GM21737 (cell line): Measurements from ENCODE around the gene PLCE1.
"Not testable (repeated sequence)": the region's sequence is repeated elsewhere in the genome, so short reads cannot be mapped to it uniquely, and the experiment has no call there.

Experiments used
- ATAC-seq: cut with Tn5 transposase; IDR thresholded peaks from one replicate; pipeline ENCODE4 v1.9.1; 2021; ENCODE audit warnings: mild to moderate bottlenecking, moderate library complexity; ENCODE audit not compliant: unreplicated experiment

Gene PLCE1

GRCh38 chr10:93993782-93994437 is at the start of gene PLCE1:
TSS of gene PLCE1 (plus strand) at chr10:93993931. CDS start at chr10:94031047, 37,116 bp downstream.
- no peak for ATAC-seq

- ATAC-seq, result no peak
Observed at GRCh38 chr10:93945819-93946218, 47.9 kb upstream of the PLCE1 start.

DNA sequence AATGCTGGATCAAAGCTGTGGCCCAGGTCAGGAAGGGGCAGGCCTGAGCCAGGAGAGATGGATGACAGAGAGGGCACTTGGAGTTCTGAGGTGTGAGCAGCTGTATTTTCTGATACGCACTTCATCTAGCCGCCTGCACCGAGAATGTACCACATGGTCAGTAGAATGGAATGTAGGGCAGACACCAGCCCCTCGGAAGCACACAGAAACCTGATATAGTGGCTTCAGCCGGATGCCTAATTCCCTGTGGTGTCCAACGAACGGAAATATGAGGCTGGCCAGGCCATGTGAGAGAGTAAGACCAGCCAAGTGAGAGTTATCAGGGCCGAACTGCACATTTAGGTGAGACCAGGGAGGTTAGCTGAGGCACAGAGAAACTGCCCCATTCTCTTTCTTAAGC is 46.7 kb upstream of the PLCE1 start:
- no peak for ATAC-seq

GRCh38 chr10:93947524-93947923 is 46.2 kb upstream of the PLCE1 start:
- ATAC-seq, result no peak

DNA sequence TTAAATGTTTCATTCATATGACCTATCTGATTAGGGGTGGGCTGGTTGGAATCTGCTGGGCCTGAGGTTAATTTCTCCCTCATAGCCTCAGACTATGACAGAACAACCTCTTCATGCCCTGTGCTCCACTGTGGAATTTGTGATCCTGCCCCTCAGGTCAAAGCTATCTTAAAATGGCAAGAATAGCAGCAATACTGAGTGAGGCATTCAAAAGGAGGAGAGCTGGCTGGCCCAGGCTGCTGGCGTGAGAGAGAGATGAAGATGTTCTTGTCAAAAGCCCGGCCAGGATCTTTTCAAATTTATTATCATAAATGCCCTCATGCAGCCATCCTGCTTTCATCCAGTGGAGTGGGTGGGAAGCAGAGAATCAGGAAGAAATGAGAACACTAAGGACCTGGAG is 41.8 kb upstream of the PLCE1 start:
- no peak for ATAC-seq

DNA sequence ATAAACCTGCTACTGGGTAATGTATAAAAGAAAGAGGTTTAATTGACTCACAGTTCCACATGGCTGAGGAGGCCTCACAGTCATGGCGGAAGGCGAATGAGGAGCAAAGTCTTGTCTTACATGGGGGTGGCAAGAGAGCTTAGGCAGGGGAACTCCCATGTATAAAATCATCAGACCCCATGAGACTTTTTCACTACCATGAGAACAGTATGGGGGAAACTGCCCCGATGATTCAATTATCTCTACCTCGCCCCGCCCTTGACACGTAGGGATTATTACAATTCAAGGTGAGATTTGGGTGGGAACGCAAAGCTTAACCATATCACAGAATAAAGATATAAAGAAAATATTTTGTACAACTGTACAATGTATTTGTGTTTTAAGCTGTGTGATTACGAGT is 39.4 kb upstream of the PLCE1 start:
- ATAC-seq, result no peak

DNA sequence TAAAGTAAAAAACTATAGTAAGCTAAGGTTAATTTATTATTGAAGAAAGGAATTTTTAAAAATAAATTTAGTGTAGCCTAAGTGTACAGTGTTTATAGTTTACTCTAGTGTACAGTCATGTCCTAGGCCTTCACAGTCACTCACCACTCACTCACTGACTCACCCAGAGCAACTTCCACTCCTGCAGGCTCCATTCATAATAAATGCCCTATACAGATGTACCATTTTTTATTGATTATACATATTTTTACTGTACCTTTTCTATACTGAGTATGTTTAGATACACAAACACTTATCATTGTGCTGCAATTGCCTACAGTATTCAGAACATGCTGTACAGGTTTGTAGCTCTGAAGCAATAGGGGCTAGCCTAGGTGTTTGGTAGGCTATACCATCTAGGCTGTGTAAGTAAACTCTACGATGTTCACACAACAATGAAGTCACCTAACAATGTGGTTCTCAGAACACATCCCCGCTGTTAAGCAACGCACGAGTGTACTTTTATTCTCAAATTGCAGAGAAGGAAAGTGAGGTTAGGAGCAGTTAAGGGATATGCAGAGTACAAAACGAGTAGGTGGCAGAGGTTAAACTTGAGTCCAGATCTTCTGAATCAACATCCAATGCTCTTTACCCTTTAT is 38.9 kb upstream of the PLCE1 start:
- ATAC-seq, result no peak

DNA sequence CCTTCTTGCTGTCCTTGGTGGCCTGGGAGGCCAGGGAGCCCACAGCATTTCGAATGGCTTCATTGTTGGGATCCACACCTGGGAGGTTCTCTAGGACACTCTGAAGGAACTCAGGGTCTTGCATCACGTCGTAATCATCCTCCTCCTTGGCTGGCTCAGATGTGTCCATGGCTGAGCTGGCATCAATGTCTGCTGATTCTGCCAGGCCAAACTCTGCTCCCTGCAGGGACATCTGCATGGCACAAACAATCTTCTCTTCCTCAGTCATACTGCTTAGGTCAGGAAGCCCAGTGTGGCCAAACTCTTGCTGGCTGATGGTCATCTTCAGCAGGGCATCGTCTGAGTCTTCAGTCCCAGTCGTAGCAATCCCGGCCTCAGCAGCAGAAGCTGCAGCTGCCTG is 34.9 kb upstream of the PLCE1 start:
- no peak for ATAC-seq

DNA sequence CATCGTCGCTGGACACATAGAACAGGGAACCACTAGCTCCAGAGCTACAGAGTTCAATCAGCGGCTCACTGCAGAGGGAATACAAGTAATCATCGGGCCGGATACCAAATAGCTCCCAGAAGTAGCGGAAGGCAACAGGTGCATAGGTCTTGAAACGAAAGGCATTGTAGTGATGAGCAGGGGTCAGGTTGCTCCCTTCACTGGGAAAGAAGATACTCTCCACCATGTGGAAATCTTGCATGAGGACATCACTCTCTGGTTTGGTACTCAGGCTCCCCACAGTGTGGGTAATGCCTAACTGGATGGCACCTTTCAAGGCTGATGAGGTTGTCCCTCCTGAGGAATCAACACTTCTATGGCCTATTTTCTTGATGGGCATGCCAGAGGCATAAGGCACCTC is 32.7 kb upstream of the PLCE1 start:
- not testable (repeated sequence) for ATAC-seq

DNA sequence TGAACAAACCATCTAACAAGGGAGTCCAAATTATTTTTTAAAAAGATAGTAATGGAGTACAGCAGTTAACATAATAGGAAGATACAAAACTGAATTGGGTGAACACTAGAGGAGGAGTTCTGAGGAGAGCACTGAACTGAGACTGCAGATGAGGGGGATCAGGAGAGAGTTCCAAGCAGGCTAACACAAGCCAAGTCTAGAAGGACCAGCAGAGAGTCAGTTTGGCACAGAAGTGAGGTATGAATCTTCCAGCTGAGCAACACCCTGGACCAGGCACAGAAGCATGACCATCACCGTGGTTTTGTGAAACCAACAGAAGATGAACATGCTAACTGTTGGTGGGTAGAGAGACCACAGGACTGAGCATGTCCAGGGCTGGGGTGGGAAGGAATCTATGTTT is 30.8 kb upstream of the PLCE1 start:
- no peak for ATAC-seq

DNA sequence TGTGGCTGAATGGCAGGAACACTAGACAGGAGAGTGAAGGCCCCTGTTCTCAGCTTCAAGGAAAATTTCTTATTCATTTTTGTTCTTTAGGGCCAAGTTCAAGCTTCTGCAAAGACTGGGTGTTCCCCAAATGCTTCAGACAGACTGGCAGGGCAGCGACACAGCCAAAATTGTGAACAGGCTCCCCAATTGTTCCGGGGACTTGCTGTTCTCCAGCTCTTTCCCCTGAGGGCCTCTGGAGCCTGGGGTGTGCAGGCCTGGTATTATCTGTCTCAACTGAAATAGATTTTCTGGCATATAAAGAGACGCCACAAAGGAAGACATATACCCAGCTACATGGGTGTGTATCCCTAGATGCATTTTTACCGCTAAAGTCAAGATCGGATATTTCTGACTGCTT is 30.3 kb upstream of the PLCE1 start:
- no peak for ATAC-seq

DNA sequence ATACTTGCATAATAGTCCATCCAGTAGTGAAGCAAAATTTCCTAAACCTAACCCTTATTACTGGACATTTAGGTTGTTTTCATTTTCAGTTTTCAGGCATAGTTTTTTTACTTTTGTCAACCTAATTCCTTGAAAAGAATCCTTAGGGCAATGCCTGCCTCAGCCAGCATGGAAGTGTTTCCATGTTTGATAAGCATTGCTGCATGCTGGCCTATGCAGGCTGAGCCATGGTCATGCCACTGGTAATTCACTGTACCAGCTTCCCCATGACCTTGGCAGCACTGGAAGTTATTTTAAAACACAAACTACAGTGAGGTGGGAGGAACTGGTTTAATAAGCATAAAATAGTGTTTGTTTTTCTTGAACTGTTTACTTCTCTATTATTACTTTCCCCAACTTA is 27.8 kb upstream of the PLCE1 start:
- no peak for ATAC-seq

DNA sequence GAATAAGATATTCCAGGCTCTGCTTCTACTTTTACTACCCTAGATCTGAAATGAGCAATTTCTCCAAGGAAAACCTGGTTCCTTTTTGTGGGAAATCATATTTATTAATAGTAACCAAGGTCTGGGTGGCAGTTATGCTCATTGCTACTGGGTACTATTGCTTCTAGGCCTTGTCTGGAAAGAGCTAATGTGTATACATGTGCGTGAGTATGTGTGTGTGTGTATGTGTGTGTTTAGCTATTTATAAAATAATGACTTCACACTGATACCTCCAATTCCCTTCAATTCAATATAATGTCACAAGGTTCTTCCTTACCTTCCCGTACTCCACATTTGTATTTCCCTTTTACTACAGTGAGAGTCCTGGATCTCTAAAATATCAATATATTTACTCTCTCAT is 26.0 kb upstream of the PLCE1 start:
- ATAC-seq, result no peak

GRCh38 chr10:93968540-93968945 is 25.2 kb upstream of the PLCE1 start:
- no peak for ATAC-seq

DNA sequence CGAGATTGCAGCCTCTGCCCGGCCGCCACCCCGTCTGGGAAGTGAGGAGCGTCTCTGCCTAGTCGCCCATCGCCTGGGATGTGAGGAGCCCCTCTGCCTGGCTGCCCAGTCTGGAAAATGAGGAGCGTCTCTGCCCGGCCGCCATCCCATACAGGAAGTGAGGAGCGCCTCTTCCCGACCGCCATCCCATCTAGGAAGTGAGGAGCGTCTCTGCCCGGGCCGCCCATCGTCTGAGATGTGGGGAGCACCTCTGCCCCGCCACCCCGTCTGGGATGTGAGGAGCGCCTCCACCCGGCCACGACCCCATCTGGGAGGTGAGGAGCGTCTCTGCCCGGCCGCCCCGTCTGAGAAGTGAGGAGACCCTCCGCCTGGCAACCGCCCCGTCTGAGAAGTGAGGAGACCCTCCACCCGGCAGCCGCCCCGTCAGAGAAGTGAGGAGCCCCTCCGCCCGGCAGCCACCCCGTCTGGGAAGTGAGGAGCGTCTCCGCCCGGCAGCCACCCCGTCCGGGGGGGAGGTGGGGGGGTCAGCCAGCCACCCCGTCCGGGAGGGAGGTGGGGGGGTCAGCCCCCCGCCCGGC is 23.2 kb upstream of the PLCE1 start:
- not testable (repeated sequence) for ATAC-seq

DNA sequence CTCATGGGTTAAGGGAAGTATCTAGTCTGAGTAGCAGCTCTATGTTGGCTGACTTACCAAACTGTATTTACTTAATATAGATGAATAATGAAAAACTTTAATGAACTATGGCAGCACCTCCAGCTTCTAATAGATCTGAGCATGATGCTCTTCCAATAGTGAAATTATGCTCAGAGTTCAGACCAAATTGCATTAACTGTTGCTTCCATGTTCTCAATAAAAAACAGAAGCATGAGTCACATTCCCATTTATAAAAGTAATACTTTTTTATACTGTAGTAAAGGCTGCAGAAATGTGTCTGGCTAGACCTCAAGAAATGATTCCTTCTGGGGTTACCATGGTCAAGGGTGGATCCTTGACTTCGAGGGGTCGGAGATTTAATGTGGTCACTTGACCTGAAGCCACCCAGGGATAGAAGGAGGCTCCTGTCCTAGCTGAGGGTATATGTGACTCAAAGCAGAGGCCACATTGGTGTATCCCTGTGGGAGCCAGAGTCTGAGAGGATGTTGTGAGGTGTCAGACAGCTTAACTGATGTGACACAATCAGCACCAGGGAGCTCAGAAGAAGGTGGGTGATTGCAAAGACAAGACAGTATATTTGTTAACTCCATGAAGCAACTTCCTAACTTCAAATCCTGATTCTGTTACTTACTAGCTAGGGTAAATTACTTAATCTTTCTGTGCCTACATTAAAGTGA is 19.8 kb upstream of the PLCE1 start:
- no peak for ATAC-seq

DNA sequence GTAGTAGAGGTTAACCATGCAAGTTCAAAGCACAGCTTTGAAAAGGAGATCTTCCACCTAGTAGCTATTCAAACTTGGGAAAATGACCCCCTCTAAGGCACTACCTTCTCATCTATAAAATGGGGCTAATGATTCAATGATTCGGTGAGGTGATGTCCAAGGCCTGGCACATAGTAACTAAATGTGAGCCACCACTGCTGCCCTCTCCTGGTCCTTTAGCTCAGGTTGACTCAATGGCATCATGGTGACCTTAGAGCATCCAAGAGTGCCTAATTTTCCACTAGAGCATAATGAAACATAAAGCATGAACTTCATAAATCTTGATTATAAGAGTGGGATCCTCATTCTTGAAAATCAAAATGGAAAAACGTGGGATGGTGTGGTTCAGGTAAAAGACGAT is 16.3 kb upstream of the PLCE1 start:
- no peak for ATAC-seq

DNA sequence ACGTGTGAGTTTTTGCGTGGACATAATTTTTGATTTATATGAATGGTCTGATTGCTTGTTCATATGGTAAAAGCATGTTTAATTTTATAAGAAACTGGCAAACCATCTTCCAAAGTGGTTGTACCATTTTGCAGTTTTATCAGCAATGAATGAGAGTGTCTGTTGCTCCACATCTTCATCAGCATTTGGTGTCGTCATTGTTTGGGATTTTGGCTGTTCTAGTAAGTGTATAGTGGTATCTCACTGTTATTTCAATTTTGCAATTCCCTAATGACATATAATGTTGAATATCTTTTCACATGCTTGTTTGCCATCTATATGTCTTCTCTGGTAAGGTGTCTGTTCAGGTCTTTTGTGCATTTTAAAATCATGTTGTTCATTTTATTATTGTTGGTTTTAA is 13.2 kb upstream of the PLCE1 start:
- no peak for ATAC-seq

GRCh38 chr10:93991114-93991513 is 2.6 kb upstream of the PLCE1 start:
- no peak for ATAC-seq

- ATAC-seq, result no peak
Observed at GRCh38 chr10:93991596-93992284, 2.0 kb upstream of the PLCE1 start.

DNA sequence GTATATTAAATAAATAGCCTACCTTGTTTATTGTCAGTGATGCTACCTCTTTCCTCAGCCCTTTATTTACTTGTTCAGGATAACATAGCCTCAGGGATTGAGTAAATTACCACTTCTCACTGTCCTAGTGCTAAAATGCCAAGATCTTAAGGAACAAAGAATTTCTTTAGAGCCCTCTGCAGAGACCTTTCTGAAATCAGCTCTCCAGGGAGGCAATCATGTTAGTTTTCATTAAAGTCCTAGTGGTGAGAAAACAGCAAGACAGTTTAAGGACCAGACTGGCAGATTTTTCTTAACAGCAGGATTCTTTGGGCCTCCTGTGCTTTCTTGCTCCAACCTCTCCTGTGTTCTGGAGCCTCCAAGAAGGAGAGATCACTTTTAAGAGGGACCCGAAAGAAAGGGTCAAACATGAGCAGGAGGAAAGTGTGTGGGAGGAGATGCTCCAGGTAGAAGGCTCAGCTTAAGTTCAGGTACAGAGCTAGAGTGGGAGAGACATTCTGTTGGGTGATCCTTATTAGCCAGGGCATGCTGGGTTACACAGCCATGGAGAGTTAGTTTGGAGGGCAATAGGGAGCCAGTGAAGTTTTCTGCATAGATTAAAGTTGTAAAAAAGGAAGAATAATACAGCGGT is 1.2 kb upstream of the PLCE1 start:
- no peak for ATAC-seq
